Neural progenitor cell (in vitro differentiated cells): ENCODE results near the gene KAZN. TPM values are rescaled to one million over a fixed set of nuclear protein-coding genes. Genes with fewer than 3 reads are reported as not detected.

Source experiments
- DNase-seq: peaks from one replicate; pipeline ENCODE4 v3.0.0-alpha.2; 2016; ENCODE audit warnings: low spot score
- H2AFZ ChIP-seq: fragments of 200-600 bp; sonication (generic); replicated peaks from 2 replicates; pipeline ENCODE4 v1.6.1; 2016; ENCODE audit warnings: antibody characterized with exemption
- H3F3A ChIP-seq: fragments of 200-600 bp; sonication (generic); 2 replicates; pipeline ENCODE4 v1.6.1; 2016; ENCODE audit warnings: antibody characterized with exemption, low read depth
- H3K27ac ChIP-seq: fragments of 200-600 bp; sonication (generic); 2 replicates; pipeline ENCODE4 v1.5.1; 2016; ENCODE audit warnings: mild to moderate bottlenecking
- H3K27me3 ChIP-seq: fragments of 200-600 bp; sonication (generic); 2 replicates; pipeline ENCODE4 v1.6.1; 2016; ENCODE audit warnings: mild to moderate bottlenecking, moderate library complexity
- H3K36me3 ChIP-seq: fragments of 200-600 bp; sonication (generic); 2 replicates; pipeline ENCODE4 v1.5.1; 2016
- H3K4me1 ChIP-seq: fragments of 200-600 bp; sonication (generic); 2 replicates; pipeline ENCODE4 v1.6.1; 2016; ENCODE audit warnings: mixed run types
- H3K4me2 ChIP-seq: fragments of 200-600 bp; sonication (generic); 2 replicates; pipeline ENCODE4 v1.6.1; 2016
- H3K4me3 ChIP-seq: fragments of 200-600 bp; sonication (generic); 2 replicates; pipeline ENCODE4 v1.5.1; 2016
- H3K79me2 ChIP-seq: fragments of 200-600 bp; sonication (generic); 2 replicates; pipeline ENCODE4 v1.6.1; 2016; ENCODE audit warnings: low read depth
- H3K9ac ChIP-seq: fragments of 200-600 bp; sonication (generic); 2 replicates; pipeline ENCODE4 v1.6.1; 2016
- H3K9me3 ChIP-seq: fragments of 200-600 bp; sonication (generic); 2 replicates; pipeline ENCODE4 v1.5.1; 2016; ENCODE audit warnings: low read depth
- H4K20me1 ChIP-seq: fragments of 200-600 bp; sonication (generic); 2 replicates; pipeline ENCODE4 v1.6.1; 2016; ENCODE audit warnings: low read depth
- H3K27ac Mint-ChIP-seq: 3 replicates; pipeline ENCODE4 v1.8.0; 2021; ENCODE audit warnings: mixed read lengths
- H3K27me3 Mint-ChIP-seq: 2 replicates; pipeline ENCODE4 v1.8.0; 2022; ENCODE audit warnings: low read depth, mild to moderate bottlenecking, inconsistent platforms, moderate library complexity, mixed read lengths; ENCODE audit not compliant: insufficient read depth
- H3K36me3 Mint-ChIP-seq: 3 replicates; pipeline ENCODE4 v1.8.0; 2021; ENCODE audit warnings: mixed read lengths
- H3K4me1 Mint-ChIP-seq: 3 replicates; pipeline ENCODE4 v1.8.0; 2021; ENCODE audit warnings: mixed read lengths
- H3K4me3 Mint-ChIP-seq: 3 replicates; pipeline ENCODE4 v1.8.0; 2021; ENCODE audit warnings: mild to moderate bottlenecking, moderate library complexity, mixed read lengths
- H3K9me3 Mint-ChIP-seq: 3 replicates; pipeline ENCODE4 v1.8.0; 2020; ENCODE audit warnings: mixed read lengths
- EZH2 ChIP-seq: fragments of 200-600 bp; sonication (generic); IDR thresholded peaks from 2 replicates; pipeline ENCODE4 v1.6.1; 2017; ENCODE audit warnings: antibody characterized with exemption, mild to moderate bottlenecking, moderate library complexity
- EZH2phosphoT487 ChIP-seq: fragments of 200-600 bp; sonication (generic); IDR thresholded peaks from 2 replicates; pipeline ENCODE4 v1.6.1; 2017; ENCODE audit warnings: antibody characterized with exemption
- total RNA-seq: library from RNA; depleted of rRNA; stranded (reverse); fragments of >200 nt; gene quantifications from 2 replicates; pipeline ENCODE4 v1.2.3, GENCODE V29; 2015; ENCODE audit warnings: low replicate concordance
- TF ChIP-seq, protein P1 (sequence below): fragments of 200-600 bp; sonication (generic); IDR thresholded peaks from 2 replicates; pipeline ENCODE4 v1.5.1; 2017; ENCODE audit warnings: antibody characterized with exemption, mild to moderate bottlenecking

Gene KAZN
- total RNA-seq, 1 donor from 2014 or later: 6.1 TPM

DNA sequence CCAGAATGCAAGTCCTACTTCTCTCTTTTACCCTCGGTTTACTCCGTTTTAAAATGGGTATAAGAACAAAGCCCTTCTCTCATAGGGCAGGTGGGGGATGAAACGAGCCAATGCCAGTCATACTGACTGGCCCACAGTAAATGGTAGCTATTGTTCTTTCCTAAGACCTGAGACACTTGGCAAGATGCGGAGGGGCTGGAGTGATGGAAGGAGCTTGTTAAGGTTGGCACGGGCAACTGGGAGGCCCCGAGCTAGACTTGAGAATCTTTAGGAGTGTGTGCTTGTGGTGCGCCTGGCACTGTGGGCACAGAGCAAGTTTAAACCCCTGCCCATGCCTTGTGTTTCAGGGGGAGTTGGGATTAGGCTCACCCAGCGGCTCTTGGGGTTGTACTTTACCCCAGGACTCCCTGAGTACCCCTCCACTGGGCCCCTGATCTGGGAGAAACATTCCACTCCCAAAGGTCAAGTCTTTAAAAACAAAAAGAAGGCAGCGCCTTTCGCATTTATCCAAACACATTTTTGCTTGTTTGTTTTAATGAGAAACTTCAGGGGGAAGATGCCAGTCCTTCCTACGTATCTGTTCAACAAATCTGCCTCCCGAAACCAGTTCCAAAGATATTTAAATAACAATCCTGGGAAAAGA, 314.5 kb downstream of the KAZN start:
- Mint-ChIP-seq H3K4me1 (peaks cover 33% of the 10 kb centered on the region), H3K9me3 (no peaks in the 10 kb centered on the region), H3K27me3 (peaks cover 9% of the 10 kb centered on the region), H3K4me3 (no peak overlapping the region), H3K27ac (no peak overlapping the region), H3K36me3 (no peaks in the 10 kb centered on the region)
- peaks cover 23% of the 10 kb centered on the region for H4K20me1 ChIP-seq
- no peaks in the 10 kb centered on the region for H3K79me2 ChIP-seq
- H3K27me3 ChIP-seq: no peaks in the 10 kb centered on the region
- no peak overlapping the region for H3K4me2 ChIP-seq
- no peaks in the 10 kb centered on the region for H3K9me3 ChIP-seq
- H3F3A ChIP-seq: peaks cover 12% of the 10 kb centered on the region
- H2AFZ ChIP-seq: no peak overlapping the region
- H3K36me3 ChIP-seq: no peaks in the 10 kb centered on the region
- H3K9ac ChIP-seq: no peak overlapping the region
- no peak overlapping the region for H3K4me3 ChIP-seq
- TF ChIP-seq, protein P1, sequence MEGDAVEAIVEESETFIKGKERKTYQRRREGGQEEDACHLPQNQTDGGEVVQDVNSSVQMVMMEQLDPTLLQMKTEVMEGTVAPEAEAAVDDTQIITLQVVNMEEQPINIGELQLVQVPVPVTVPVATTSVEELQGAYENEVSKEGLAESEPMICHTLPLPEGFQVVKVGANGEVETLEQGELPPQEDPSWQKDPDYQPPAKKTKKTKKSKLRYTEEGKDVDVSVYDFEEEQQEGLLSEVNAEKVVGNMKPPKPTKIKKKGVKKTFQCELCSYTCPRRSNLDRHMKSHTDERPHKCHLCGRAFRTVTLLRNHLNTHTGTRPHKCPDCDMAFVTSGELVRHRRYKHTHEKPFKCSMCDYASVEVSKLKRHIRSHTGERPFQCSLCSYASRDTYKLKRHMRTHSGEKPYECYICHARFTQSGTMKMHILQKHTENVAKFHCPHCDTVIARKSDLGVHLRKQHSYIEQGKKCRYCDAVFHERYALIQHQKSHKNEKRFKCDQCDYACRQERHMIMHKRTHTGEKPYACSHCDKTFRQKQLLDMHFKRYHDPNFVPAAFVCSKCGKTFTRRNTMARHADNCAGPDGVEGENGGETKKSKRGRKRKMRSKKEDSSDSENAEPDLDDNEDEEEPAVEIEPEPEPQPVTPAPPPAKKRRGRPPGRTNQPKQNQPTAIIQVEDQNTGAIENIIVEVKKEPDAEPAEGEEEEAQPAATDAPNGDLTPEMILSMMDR: no peak
- TF ChIP-seq EZH2phosphoT487 (no peak), EZH2 (no peak)
- DNase-seq: no peak
- H3K27ac ChIP-seq: no peak overlapping the region
- H3K4me1 ChIP-seq: peaks cover 19% of the 10 kb centered on the region

DNA sequence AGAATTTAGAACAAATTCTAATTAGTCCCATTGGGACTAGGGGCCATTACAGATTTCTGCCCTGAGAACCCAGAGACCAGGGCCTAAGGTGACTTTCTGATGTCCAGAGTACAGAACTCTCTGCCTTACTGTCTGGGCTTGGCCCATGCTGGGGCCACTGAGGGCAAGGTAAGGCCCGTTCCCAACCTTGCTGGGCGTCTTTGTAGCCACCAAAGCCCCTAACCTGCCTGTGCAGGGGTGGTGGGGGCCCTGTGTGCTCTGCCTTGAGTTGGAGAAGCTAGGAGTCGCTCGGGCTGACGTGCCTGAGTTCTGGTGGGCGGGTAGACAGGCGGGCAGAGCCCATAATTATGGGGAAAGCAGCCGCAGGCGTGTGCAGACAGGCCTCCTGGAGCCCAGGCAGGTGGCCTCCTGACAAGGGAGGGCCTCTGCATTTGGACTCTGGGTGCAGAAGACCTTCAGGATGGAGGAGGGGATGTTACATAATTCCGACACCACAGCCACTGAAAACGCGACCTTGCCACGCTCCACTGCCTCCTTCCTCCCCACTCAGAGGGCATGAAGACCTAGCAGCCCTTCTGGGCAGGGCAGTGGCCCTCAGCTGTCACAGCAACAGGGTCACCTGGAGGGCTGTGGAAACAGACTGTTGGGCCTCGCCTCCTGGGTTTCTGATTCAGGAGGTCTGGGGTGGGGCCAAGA, 315.1 kb downstream of the KAZN start:
- no peak for DNase-seq
- no peak overlapping the region for H3K4me3 ChIP-seq
- no peak overlapping the region for H3K4me2 ChIP-seq
- H3K36me3 Mint-ChIP-seq: no peaks in the 10 kb centered on the region
- H3F3A ChIP-seq: peaks cover 12% of the 10 kb centered on the region
- peaks cover 23% of the 10 kb centered on the region for H4K20me1 ChIP-seq
- no peaks in the 10 kb centered on the region for H3K9me3 ChIP-seq
- H3K27ac ChIP-seq: no peak overlapping the region
- H3K27me3 Mint-ChIP-seq: peaks cover 9% of the 10 kb centered on the region
- TF ChIP-seq EZH2: no peak
- no peak for TF ChIP-seq EZH2phosphoT487
- TF ChIP-seq, protein P1: no peak
- H3K79me2 ChIP-seq: no peaks in the 10 kb centered on the region
- no peaks in the 10 kb centered on the region for H3K36me3 ChIP-seq
- no peak overlapping the region for H3K27ac Mint-ChIP-seq
- no peak overlapping the region for H3K4me3 Mint-ChIP-seq
- no peaks in the 10 kb centered on the region for H3K27me3 ChIP-seq
- peaks cover 33% of the 10 kb centered on the region for H3K4me1 Mint-ChIP-seq
- no peaks in the 10 kb centered on the region for H3K9me3 Mint-ChIP-seq
- H3K4me1 ChIP-seq: peaks cover 19% of the 10 kb centered on the region
- no peak overlapping the region for H2AFZ ChIP-seq
- H3K9ac ChIP-seq: no peak overlapping the region

DNA sequence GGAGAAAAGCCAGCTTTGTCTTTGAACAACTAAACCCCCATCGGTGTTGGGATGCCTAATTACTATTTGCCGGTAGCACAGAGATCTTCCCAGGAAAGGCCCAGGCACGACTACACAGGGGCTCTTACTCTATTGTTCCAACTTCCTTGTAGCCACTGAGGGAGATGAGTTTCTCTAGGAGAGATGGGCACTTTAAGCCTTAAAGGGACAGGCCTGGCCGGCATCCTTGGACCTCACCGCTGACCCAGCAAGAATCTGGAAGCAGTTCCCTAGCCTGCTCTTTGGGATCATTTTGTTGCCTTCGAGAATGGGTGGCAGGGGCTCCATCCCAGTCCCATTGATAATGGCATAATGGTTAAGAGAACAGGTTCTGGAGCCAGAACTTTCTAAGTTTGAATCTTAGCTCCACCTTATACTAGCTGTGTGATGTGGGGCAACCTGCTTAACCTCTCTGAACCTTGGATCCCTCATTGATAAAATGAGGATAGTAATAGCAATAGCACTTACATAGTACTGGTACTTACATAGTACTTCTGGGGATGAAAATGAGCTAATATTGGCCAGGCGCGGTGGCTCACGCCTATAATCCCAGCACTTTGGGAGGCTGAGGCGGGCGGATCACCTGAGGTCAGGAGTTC, 316.0 kb downstream of the KAZN start:
- no peak overlapping the region for H3K27ac ChIP-seq
- Mint-ChIP-seq H3K9me3 (no peaks in the 10 kb centered on the region), H3K4me3 (no peak overlapping the region), H3K27ac (peak overlapping the region; percentile 7), H3K36me3 (no peaks in the 10 kb centered on the region), H3K4me1 (peaks cover 33% of the 10 kb centered on the region), H3K27me3 (peaks cover 9% of the 10 kb centered on the region)
- no peaks in the 10 kb centered on the region for H3K36me3 ChIP-seq
- no peak overlapping the region for H3K4me3 ChIP-seq
- TF ChIP-seq, protein P1: no peak
- no peak for TF ChIP-seq EZH2phosphoT487
- no peak for TF ChIP-seq EZH2
- H3K9me3 ChIP-seq: no peaks in the 10 kb centered on the region
- peaks cover 19% of the 10 kb centered on the region for H3K4me1 ChIP-seq
- H3K4me2 ChIP-seq: no peak overlapping the region
- no peak overlapping the region for H2AFZ ChIP-seq
- H3K79me2 ChIP-seq: no peaks in the 10 kb centered on the region
- peaks cover 23% of the 10 kb centered on the region for H4K20me1 ChIP-seq
- no peak overlapping the region for H3K9ac ChIP-seq
- peak; percentile 49 for DNase-seq
- H3F3A ChIP-seq: peaks cover 12% of the 10 kb centered on the region
- H3K27me3 ChIP-seq: no peaks in the 10 kb centered on the region
